Natural killer cell (primary cell): ENCODE data around the gene MTA2. TPM values are rescaled to one million over a fixed set of nuclear protein-coding genes. Genes with fewer than 3 reads are reported as not detected.

ENCODE experiments used
- ATAC-seq, 3 donors: fragments of 150-1000 bp in 2 of 3; fragments of 200-7000 bp in 1 of 3; cut with Tn5 transposase; 1 replicate in 1 of 3; 2 replicates in 2 of 3; pipeline ENCODE4 v1.10.0; 2021; ENCODE audit warnings: mild to moderate bottlenecking in 2 of 3, moderate library complexity in 2 of 3
- DNase-seq, 2 donors: peaks; one replicate each; pipeline versions ENCODE4 v3.0.0 to v3.0.0-alpha.2; 2013 to 2021; ENCODE audit warnings: mixed read lengths in 1 of 2
- H3K27ac ChIP-seq: one replicate; pipeline ENCODE4 v1.5.1; 2013; ENCODE audit warnings: mild to moderate bottlenecking, low read length
- H3K27me3 ChIP-seq: one replicate; pipeline ENCODE4 v1.6.1; 2013; ENCODE audit warnings: low read length; ENCODE audit not compliant: control insufficient read depth, insufficient read depth
- H3K36me3 ChIP-seq: one replicate; pipeline ENCODE4 v1.6.1; 2013; ENCODE audit warnings: low read length; ENCODE audit not compliant: control insufficient read depth, insufficient read depth
- H3K4me1 ChIP-seq: one replicate; pipeline ENCODE4 v1.6.1; 2013; ENCODE audit warnings: low read length; ENCODE audit not compliant: control insufficient read depth, insufficient read depth
- H3K4me3 ChIP-seq: one replicate; pipeline ENCODE4 v1.5.1; 2013; ENCODE audit warnings: low read length
- H3K9me3 ChIP-seq: one replicate; pipeline ENCODE4 v1.6.1; 2013; ENCODE audit warnings: low read length; ENCODE audit not compliant: control insufficient read depth, insufficient read depth
- H3K27ac Mint-ChIP-seq, 2 donors: one replicate each; pipeline ENCODE4 v1.8.0; 2022; ENCODE audit warnings: mild to moderate bottlenecking in 2 of 2, mixed read lengths in 2 of 2, moderate library complexity in 1 of 2
- H3K27me3 Mint-ChIP-seq, 2 donors: one replicate each; pipeline ENCODE4 v1.8.0; 2022; ENCODE audit warnings: low read depth in 2 of 2, mixed read lengths in 2 of 2
- H3K36me3 Mint-ChIP-seq: one replicate; pipeline ENCODE4 v1.8.0; 2022; ENCODE audit warnings: mixed read lengths
- H3K4me1 Mint-ChIP-seq, 2 donors: one replicate each; pipeline ENCODE4 v1.8.0; 2022; ENCODE audit warnings: mixed read lengths in 2 of 2
- H3K4me3 Mint-ChIP-seq: one replicate; pipeline ENCODE4 v1.8.0; 2022; ENCODE audit warnings: mild to moderate bottlenecking, moderate library complexity, mixed read lengths
- H3K9me3 Mint-ChIP-seq, 2 donors: one replicate each; pipeline ENCODE4 v1.8.0; 2022; ENCODE audit warnings: mixed read lengths in 2 of 2
- CTCF ChIP-seq: fragments of 200-600 bp; IDR thresholded peaks from one replicate; pipeline ENCODE4 v1.8.0; 2022; ENCODE audit warnings: antibody characterized with exemption
- WGBS: methylation state at CpG from one replicate; pipeline ENCODE4 v1.1.7; 2013; ENCODE audit warnings: missing lambda C conversion rate; ENCODE audit not compliant: insufficient coverage; 5-methylcytosine and 5-hydroxymethylcytosine counted together
- intact Hi-C: fragments of 100-400 bp; cut with micrococcal nuclease; formaldehyde crosslinking; loops from one replicate; pipeline ENCODE4 v1.14.2; 2022
- total RNA-seq, 4 donors: library from RNA; stranded (reverse); fragments of 120-200 nt in 1 of 4; gene quantifications; one replicate each; pipeline versions ENCODE4 v1.2.3 to v1.2.4, GENCODE V29; 2013 to 2022

MTA2 gene
- total RNA-seq, 3 donors from 2014 or later (not counting 1 experiment from before 2014, with no cell fraction given), result 254 to 305 (median 259) TPM

- Histone ChIP-seq H3K9me3 (no peaks in the 10 kb centered on the region), H3K27ac (peak overlapping the region; percentile 77), H3K4me1 (peaks cover 60% of the 10 kb centered on the region), H3K36me3 (no peaks in the 10 kb centered on the region), H3K4me3 (peak overlapping the region; percentile 45), H3K27me3 (no peaks in the 10 kb centered on the region)
- Mint-ChIP-seq H3K27ac (peak overlapping the region; percentile 92 to 94), H3K9me3 (no peaks in the 10 kb centered on the region), H3K36me3 (no peaks in the 10 kb centered on the region), H3K4me3 (peak overlapping the region; percentile 76), H3K27me3 (no peaks in the 10 kb centered on the region), H3K4me1 (peaks cover 61 to 64% of the 10 kb centered on the region in 2 donors)
- no peak for TF ChIP-seq CTCF
- ATAC-seq (peak in 1 of 3 donors; percentile 1), DNase-seq (no peak)
- WGBS, result 29% methylated on average over 40 of the region's 40 CpGs
- intact Hi-C loops, result no loop called here
These were observed 54.6 kb downstream of the MTA2 start for GRCh38 chr11:62546929-62547625.

GRCh38 chr11:62546244-62546928, 55.3 kb downstream of the MTA2 start, which contains the start of gene AHNAK:
Gene AHNAK, minus strand, starts transcription at chr11:62546806. Its CDS starts 10,708 bp downstream, at chr11:62536098.
- Mint-ChIP-seq H3K27me3 (no peaks in the 10 kb centered on the region), H3K4me1 (peaks cover 61 to 64% of the 10 kb centered on the region in 2 donors), H3K9me3 (no peaks in the 10 kb centered on the region), H3K27ac (peak within 1 kb of the TSS; percentile 92 to 94), H3K36me3 (no peaks in the 10 kb centered on the region), H3K4me3 (peak within 1 kb of the TSS; percentile 97)
- peak within 1 kb of the TSS; percentile 95 for H3K4me3 ChIP-seq
- no peaks in the 10 kb centered on the region for H3K27me3 ChIP-seq
- DNase-seq (peak; percentile 66 to 78), ATAC-seq (peak; percentile 46 to 69 (median 65))
- no peaks in the 10 kb centered on the region for H3K9me3 ChIP-seq
- intact Hi-C loops, result no loop called here
- H3K4me1 ChIP-seq, result peaks cover 60% of the 10 kb centered on the region
- peak within 1 kb of the TSS; percentile 94 for H3K27ac ChIP-seq
- under 1% methylated on average over 69 of the region's 69 CpGs for WGBS
- H3K36me3 ChIP-seq, result no peaks in the 10 kb centered on the region
- TF ChIP-seq CTCF, result no peak

GRCh38 chr11:62545437-62546243, 56.0 kb downstream of the MTA2 start:
- Mint-ChIP-seq H3K36me3 (no peaks in the 10 kb centered on the region), H3K27me3 (no peaks in the 10 kb centered on the region), H3K27ac (peak overlapping the region; percentile 92 to 94), H3K4me3 (peak overlapping the region; percentile 97), H3K4me1 (peaks cover 63 to 64% of the 10 kb centered on the region in 2 donors), H3K9me3 (no peaks in the 10 kb centered on the region)
- Histone ChIP-seq H3K27me3 (no peaks in the 10 kb centered on the region), H3K36me3 (no peaks in the 10 kb centered on the region), H3K27ac (peak overlapping the region; percentile 94), H3K9me3 (no peaks in the 10 kb centered on the region), H3K4me1 (peaks cover 60% of the 10 kb centered on the region), H3K4me3 (peak overlapping the region; percentile 95)
- peak in 1 of 2 donors; percentile 66 for DNase-seq
- no peak for TF ChIP-seq CTCF
- intact Hi-C loops, result no loop called here
- peak in 2 of 3 donors; percentile 5 to 8 for ATAC-seq
- WGBS, result under 1% methylated on average over 55 of the region's 59 CpGs
